HG03565 (cell line): Measurements from ENCODE around the gene NR4A1.

Source experiments
- ATAC-seq: cut with Tn5 transposase; IDR thresholded peaks from one replicate; pipeline ENCODE4 v1.9.1; 2021; ENCODE audit warnings: mild to moderate bottlenecking, moderate library complexity; ENCODE audit not compliant: unreplicated experiment

The NR4A1 gene

DNA sequence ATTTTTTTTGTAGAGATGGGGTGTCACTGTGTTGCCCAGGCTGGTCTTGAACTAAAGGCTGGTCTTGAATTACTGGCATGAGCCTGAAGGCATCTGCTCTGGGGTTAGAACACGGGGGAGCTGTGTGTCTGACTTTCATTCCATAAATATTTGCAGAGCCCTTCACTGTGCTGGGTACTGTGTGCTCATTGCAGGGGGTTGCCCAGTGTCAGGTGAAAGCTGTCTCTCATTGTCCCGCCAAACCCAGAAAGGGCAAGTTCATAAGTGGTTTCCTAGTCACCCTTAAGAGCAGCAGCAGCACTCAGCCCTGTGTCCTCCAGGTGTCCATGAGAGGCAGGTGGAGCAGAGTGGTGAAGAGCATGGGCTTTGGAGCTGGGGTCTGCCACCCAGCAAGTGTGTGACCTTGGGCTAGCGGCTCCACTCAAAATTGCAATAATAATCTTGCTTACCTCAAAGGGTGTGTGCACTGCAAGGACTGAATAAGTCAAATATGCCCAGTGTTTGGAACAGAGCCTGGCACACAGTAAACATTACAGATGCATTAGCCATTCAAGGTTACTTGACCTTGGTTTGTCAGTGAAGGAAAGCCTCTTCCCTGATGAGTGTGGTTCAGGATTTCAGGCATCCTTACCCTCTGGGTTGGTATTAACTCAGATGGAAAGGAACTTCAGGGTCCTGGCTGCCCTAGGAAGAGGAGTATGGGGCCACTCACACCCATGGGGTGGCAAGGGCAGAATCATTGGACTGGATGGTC is 23.9 kb downstream of the NR4A1 start:
- ATAC-seq, result no peak

- no peak for ATAC-seq
These were observed 25.6 kb downstream of the NR4A1 start for GRCh38 chr12:52076811-52077210.

- ATAC-seq, result no peak
These were observed 27.0 kb downstream of the NR4A1 start for GRCh38 chr12:52078276-52078675.

GRCh38 chr12:52079576-52080402 is 28.5 kb downstream of the NR4A1 start, which contains the start of gene SMIM41:
Gene SMIM41 (plus strand): TSS chr12:52079704. CDS start chr12:52079780, 76 bp downstream.
- ATAC-seq, result no peak

GRCh38 chr12:52080403-52081251 is 29.4 kb downstream of the NR4A1 start:
- ATAC-seq, result no peak

DNA sequence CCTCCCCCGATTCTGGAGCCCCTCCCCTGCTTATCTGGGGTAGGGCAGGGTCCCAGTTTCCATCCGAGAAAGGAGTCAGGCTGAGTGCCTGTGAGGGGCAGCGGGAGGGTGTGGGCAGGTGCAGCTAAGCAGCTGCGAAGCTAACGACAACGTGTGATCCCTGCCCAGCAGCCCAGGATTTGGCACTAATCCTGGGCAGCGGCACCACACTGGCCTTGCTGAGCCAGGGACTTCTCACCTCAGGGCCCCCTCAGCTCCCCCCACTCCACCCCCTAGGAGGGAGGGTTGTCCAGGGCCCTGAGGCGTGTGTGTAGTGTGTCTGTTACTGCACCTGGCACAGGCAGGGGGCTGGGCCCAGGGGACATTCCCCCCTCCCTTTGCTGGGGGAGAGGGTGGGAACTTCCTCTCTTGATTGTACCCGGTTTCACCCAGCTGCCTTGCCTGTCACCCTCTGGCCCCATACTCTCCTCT is 30.1 kb downstream of the NR4A1 start:
- no peak for ATAC-seq

GRCh38 chr12:52082026-52082668 is 30.9 kb downstream of the NR4A1 start:
- ATAC-seq, result no peak

GRCh38 chr12:52082669-52082987 is 31.4 kb downstream of the NR4A1 start:
- no peak for ATAC-seq

DNA sequence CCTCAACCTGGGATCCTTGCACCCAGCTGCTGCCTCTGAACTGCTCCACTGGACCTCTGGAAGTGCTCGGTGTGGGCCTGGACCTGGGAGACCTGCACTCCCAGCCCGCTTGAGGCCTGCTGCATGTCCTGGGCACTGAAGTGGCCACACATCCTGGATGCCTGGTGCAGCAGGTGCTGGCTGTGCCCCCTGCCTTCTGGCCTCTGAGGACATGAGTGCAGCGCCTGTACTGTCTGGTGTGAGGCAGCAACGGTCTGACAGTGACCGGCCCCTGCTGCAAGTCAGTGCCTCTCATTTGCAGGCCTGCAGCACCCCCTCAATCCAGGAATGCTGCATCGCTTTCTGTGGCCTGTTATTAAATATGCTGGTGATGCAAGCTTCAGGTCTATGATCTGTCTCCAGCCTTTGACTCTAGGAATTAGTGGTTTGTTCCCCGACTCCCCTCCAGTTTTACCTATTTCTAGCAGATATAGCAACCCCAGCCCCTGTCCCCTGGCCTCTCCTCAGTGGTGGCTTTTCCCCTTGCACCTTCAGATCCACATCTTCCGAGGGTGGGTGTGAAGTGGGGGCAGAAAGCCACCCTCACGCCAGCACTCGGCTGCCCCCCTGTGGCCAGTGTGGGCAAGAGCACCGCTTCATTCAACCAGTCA is 31.9 kb downstream of the NR4A1 start:
- ATAC-seq, result peak; percentile 42

DNA sequence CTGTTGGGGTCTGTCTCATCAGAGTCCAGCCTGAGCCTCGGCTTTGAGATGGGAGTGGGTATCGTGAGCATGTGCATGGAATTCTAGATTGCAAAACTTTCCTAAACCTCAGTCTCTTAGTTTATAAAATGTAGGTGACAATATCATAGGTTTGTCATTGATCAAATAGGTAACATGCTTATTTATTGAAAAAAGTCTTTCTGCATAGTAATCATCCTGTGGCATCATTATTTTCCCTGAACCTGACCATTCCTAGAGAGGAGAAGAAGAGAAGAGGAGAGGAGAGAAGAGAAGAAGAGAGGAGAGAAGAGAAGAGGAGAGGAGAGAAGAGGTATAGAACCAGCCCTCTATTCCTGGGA is 32.4 kb downstream of the NR4A1 start:
- ATAC-seq, result no peak

GRCh38 chr12:52084491-52085231 is 33.4 kb downstream of the NR4A1 start:
- ATAC-seq, result no peak

- no peak for ATAC-seq
These were observed 34.5 kb downstream of the NR4A1 start for GRCh38 chr12:52085682-52086180.

DNA sequence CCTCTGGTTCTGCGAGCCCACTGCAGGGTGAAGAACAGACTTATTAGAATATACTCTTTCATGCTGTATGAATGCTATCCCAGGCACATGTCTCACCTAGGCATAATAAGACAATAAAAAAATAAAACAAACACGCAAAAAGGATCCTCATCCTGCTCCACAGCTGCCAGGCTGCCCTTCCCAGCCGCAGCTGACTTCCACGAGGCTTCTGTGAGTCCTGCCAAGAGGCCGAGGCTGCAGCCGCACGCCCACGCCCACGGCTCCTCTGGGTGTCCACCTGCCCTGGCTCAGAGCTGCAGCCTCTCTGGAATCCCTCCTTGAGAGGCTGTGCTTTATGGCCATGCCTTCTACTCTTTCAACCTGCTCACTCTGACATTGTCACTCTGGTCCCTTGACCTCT is 35.1 kb downstream of the NR4A1 start:
- no peak for ATAC-seq

GRCh38 chr12:52086944-52087835 is 35.9 kb downstream of the NR4A1 start:
- no peak for ATAC-seq

GRCh38 chr12:52087961-52088820 is 36.9 kb downstream of the NR4A1 start:
- ATAC-seq, result no peak

- no peak for ATAC-seq
These were observed 38.2 kb downstream of the NR4A1 start for GRCh38 chr12:52089491-52089890.

- no peak for ATAC-seq
These were observed 39.0 kb downstream of the NR4A1 start for GRCh38 chr12:52090291-52090690.
